Smooth muscle cell (in vitro differentiated cells): ENCODE measurements around the gene TGM6. TPM values are rescaled to one million over a fixed set of nuclear protein-coding genes. Genes with fewer than 3 reads are reported as not detected.

ENCODE experiments used
- DNase-seq: peaks from one replicate; lab custom pipeline; 2025; ENCODE audit not compliant: unreplicated experiment; lab: John Stamatoyannopoulos, UW
- H2AFZ ChIP-seq: fragments of 200-600 bp; sonication (generic); 2 replicates; pipeline ENCODE4 v1.6.0; 2016; ENCODE audit warnings: antibody characterized with exemption, low read depth, mild to moderate bottlenecking
- H3F3A ChIP-seq: fragments of 200-600 bp; sonication (generic); 2 replicates; pipeline ENCODE4 v1.6.0; 2017; ENCODE audit warnings: antibody characterized with exemption, low read depth
- H3K27ac ChIP-seq: fragments of 200-600 bp; sonication (generic); 2 replicates; pipeline ENCODE4 v1.5.1; 2016; ENCODE audit warnings: low read depth, mild to moderate bottlenecking
- H3K27me3 ChIP-seq: fragments of 200-600 bp; sonication (generic); 2 replicates; pipeline ENCODE4 v1.6.1; 2016; ENCODE audit warnings: low read depth, mild to moderate bottlenecking
- H3K36me3 ChIP-seq: fragments of 200-600 bp; sonication (generic); 2 replicates; pipeline ENCODE4 v1.5.1; 2016; ENCODE audit warnings: low read depth
- H3K4me1 ChIP-seq: fragments of 200-600 bp; sonication (generic); 2 replicates; pipeline ENCODE4 v1.5.1; 2016; ENCODE audit warnings: low read depth
- H3K4me2 ChIP-seq: fragments of 200-600 bp; sonication (generic); 2 replicates; pipeline ENCODE4 v1.6.0; 2016; ENCODE audit warnings: mild to moderate bottlenecking
- H3K4me3 ChIP-seq: fragments of 200-600 bp; sonication (generic); 2 replicates; pipeline ENCODE4 v1.5.1; 2016; ENCODE audit warnings: mild to moderate bottlenecking
- H3K79me2 ChIP-seq: fragments of 200-600 bp; sonication (generic); 2 replicates; pipeline ENCODE4 v1.6.0; 2016; ENCODE audit warnings: low read depth, mild to moderate bottlenecking
- H3K9ac ChIP-seq: fragments of 200-600 bp; sonication (generic); 2 replicates; pipeline ENCODE4 v1.6.0; 2016; ENCODE audit warnings: low read depth
- H3K9me3 ChIP-seq: fragments of 200-600 bp; sonication (generic); replicated peaks from 2 replicates; pipeline ENCODE4 v1.5.1; 2016; ENCODE audit warnings: low read depth
- H4K20me1 ChIP-seq: fragments of 200-600 bp; sonication (generic); 2 replicates; pipeline ENCODE4 v1.6.0; 2016; ENCODE audit warnings: low read depth
- CTCF ChIP-seq: fragments of 200-600 bp; sonication (generic); IDR thresholded peaks from 2 replicates; pipeline ENCODE4 v1.5.1; 2017; ENCODE audit warnings: borderline replicate concordance, mild to moderate bottlenecking, antibody characterized with exemption; ENCODE audit not compliant: insufficient read depth, poor library complexity, severe bottlenecking
- WGBS: methylation state at CpG from one replicate; pipeline ENCODE4 v1.1.7; 2016; ENCODE audit warnings: low lambda C conversion rate; 5-methylcytosine and 5-hydroxymethylcytosine counted together
- polyA plus RNA-seq: library from polyadenylated mRNA; unstranded; fragments of >200 nt; fragmentation: Nextera tagmentation; extraction: Ambion mirVana; gene quantifications from 2 replicates; pipeline ENCODE4 v1.2.1, GENCODE V29; 2016
- total RNA-seq: library from RNA; depleted of rRNA; stranded (reverse); fragments of >200 nt; gene quantifications from 2 replicates; pipeline ENCODE4 v1.2.3, GENCODE V29; 2014

The TGM6 gene
- total and polyA plus RNA-seq, 2 experiments from 2014 or later, result not detected

- no peak for TF ChIP-seq CTCF
- Histone ChIP-seq H3K4me3 (no peak overlapping the region), H4K20me1 (no peaks in the 10 kb centered on the region), H3K4me2 (no peak overlapping the region), H3K79me2 (no peaks in the 10 kb centered on the region), H3K36me3 (no peaks in the 10 kb centered on the region), H3K27ac (no peak overlapping the region), H3K4me1 (no peaks in the 10 kb centered on the region), H3K27me3 (no peaks in the 10 kb centered on the region), H3F3A (no peaks in the 10 kb centered on the region), H3K9ac (no peak overlapping the region), H3K9me3 (no peaks in the 10 kb centered on the region), H2AFZ (no peak overlapping the region)
- DNase-seq, result no peak
Measured at GRCh38 chr20:2361035-2361593, 19.6 kb upstream of the TGM6 start.

- no peak for DNase-seq
Measured at GRCh38 chr20:2363187-2363586, 17.5 kb upstream of the TGM6 start.

GRCh38 chr20:2363587-2363986 lies 17.1 kb upstream of the TGM6 start:
- no peak overlapping the region for H3K4me2 ChIP-seq
- no peak overlapping the region for H3K9ac ChIP-seq
- no peaks in the 10 kb centered on the region for H3K27me3 ChIP-seq
- WGBS, result 78% methylated on average over 1 of the region's 1 CpG
- no peaks in the 10 kb centered on the region for H3K9me3 ChIP-seq
- no peaks in the 10 kb centered on the region for H3K4me1 ChIP-seq
- DNase-seq, result no peak
- H3K36me3 ChIP-seq, result no peaks in the 10 kb centered on the region
- H4K20me1 ChIP-seq, result no peaks in the 10 kb centered on the region
- no peak overlapping the region for H3K4me3 ChIP-seq
- TF ChIP-seq CTCF, result no peak
- H2AFZ ChIP-seq, result no peak overlapping the region
- H3K79me2 ChIP-seq, result no peaks in the 10 kb centered on the region
- no peaks in the 10 kb centered on the region for H3F3A ChIP-seq
- H3K27ac ChIP-seq, result no peak overlapping the region

More at GRCh38 chr20:2363187-2363586, 17.5 kb upstream of the TGM6 start:
- no peak for TF ChIP-seq CTCF
- H3F3A ChIP-seq, result no peaks in the 10 kb centered on the region
- no peaks in the 10 kb centered on the region for H3K4me1 ChIP-seq
- no peak overlapping the region for H3K4me2 ChIP-seq
- H3K4me3 ChIP-seq, result no peak overlapping the region
- no peak overlapping the region for H2AFZ ChIP-seq
- no peaks in the 10 kb centered on the region for H3K27me3 ChIP-seq
- 91% methylated on average over 2 of the region's 2 CpGs for WGBS
- H3K79me2 ChIP-seq, result no peaks in the 10 kb centered on the region
- H3K36me3 ChIP-seq, result no peaks in the 10 kb centered on the region
- H3K27ac ChIP-seq, result no peak overlapping the region
- H4K20me1 ChIP-seq, result no peaks in the 10 kb centered on the region
- H3K9me3 ChIP-seq, result no peaks in the 10 kb centered on the region
- H3K9ac ChIP-seq, result no peak overlapping the region

- H3K27ac ChIP-seq, result no peak overlapping the region
- no peak overlapping the region for H3K4me2 ChIP-seq
- no peaks in the 10 kb centered on the region for H3K79me2 ChIP-seq
- H3K9ac ChIP-seq, result no peak overlapping the region
- 78% methylated on average over 4 of the region's 4 CpGs for WGBS
- no peak for TF ChIP-seq CTCF
- no peak overlapping the region for H2AFZ ChIP-seq
- H3K27me3 ChIP-seq, result no peaks in the 10 kb centered on the region
- H3K4me1 ChIP-seq, result no peaks in the 10 kb centered on the region
- H3F3A ChIP-seq, result no peaks in the 10 kb centered on the region
- no peak for DNase-seq
- no peaks in the 10 kb centered on the region for H4K20me1 ChIP-seq
- no peaks in the 10 kb centered on the region for H3K36me3 ChIP-seq
- no peak overlapping the region for H3K4me3 ChIP-seq
- H3K9me3 ChIP-seq, result no peaks in the 10 kb centered on the region
Measured at GRCh38 chr20:2364044-2364443, 16.7 kb upstream of the TGM6 start.
